Measurements from ENCODE around the gene C5orf34. TPM values are rescaled to one million over a fixed set of nuclear protein-coding genes. Genes with fewer than 3 reads are reported as not detected.

Gene C5orf34
- total RNA-seq, 1 donor, result 1.8 TPM

DNA sequence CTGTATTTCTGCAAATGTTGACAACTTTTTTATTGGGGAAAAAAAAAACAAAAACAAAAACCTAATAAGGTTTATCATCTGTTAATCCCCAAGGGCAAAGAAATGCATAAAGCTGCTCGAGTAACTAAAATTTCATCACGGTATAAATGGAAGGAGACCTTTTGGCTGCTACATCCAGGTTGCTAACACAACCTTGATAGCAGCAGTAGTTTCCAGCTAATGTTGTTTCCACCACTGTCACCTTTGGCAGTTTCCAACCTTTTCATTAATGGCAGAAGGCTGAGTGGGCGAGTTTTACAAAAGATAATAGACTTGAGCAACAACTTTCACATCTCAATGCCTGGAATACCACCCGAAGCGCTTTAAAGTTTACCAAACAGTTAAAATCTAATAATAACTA, 33.4 kb upstream of the C5orf34 start:
- no peak for TF ChIP-seq CTCF (IDR thresholded peaks at IDR 0.05; ENCODE audit: extremely low read depth, low read depth, low read length)
- Histone ChIP-seq H3K27ac (ENCODE audit: low read depth, low read length) (no peak overlapping the region), H2AFZ (ENCODE audit: low read length) (no peak overlapping the region), H4K20me1 (ENCODE audit: insufficient read depth, low read length) (peaks cover 14% of the 10 kb centered on the region), H3K27me3 (ENCODE audit: insufficient read depth, low read length) (no peaks in the 10 kb centered on the region), H3K9me3 (ENCODE audit: low read depth, low read length) (no peaks in the 10 kb centered on the region), H3K4me1 (ENCODE audit: insufficient read depth, low read length) (no peaks in the 10 kb centered on the region), H3K79me2 (ENCODE audit: insufficient read depth, low read length) (peaks cover 85% of the 10 kb centered on the region), H3K4me2 (ENCODE audit: insufficient read depth, low read length) (no peak overlapping the region), H3K36me3 (ENCODE audit: insufficient read depth, low read length) (peaks cover 47% of the 10 kb centered on the region), H3K4me3 (ENCODE audit: insufficient read depth, low read length) (no peak overlapping the region)
- no peak for DNase-seq (ENCODE audit: insufficient read length, low spot score, missing footprints)

DNA sequence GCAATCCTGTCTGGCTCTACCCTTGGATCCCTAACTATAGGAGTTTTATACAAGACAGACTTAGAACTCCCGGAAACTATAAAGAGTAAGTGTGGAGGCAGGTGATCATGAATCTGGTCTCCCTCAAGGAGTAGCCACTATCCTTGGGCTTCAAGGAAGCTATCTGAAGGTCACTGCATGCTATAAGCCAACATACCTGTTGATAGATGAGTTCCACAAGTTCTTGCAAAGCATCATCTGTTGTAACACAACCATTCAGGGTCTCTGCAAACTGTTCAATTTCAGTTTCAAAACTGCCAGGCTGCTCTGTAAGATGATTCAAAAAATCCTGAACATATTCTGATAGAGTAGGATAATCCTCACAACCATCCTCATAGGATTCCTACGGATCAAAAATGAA, 32.6 kb upstream of the C5orf34 start:
- Histone ChIP-seq H3K4me2 (ENCODE audit: insufficient read depth, low read length) (no peak overlapping the region), H2AFZ (ENCODE audit: low read length) (no peak overlapping the region)
- no peak for TF ChIP-seq CTCF (IDR thresholded peaks at IDR 0.05; ENCODE audit: extremely low read depth, low read depth, low read length)

DNA sequence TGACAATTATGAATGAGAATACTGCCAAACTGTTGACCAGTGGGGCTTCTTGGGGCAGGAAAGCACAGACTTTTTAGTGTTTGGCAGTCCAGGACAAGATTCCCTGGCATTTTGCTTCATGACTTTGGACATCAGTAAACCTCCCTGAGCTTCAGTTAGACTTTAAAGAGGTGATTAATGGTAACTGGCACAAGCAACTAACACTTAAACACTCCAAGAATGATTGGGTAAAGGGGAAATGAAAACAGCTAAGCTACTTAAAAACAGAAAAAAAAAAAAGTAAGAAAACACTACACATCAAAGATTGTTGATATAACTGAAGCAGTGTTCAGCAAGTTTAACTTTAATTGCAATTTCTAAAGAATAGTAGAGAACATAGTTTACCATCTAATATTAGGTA, 28.5 kb upstream of the C5orf34 start:
- Histone ChIP-seq H3K4me3 (ENCODE audit: insufficient read depth, low read length) (no peak overlapping the region), H3K27ac (ENCODE audit: low read depth, low read length) (no peak overlapping the region), H3K4me1 (ENCODE audit: insufficient read depth, low read length) (no peaks in the 10 kb centered on the region), H3K4me2 (ENCODE audit: insufficient read depth, low read length) (no peak overlapping the region), H3K27me3 (ENCODE audit: insufficient read depth, low read length) (no peaks in the 10 kb centered on the region), H3K79me2 (ENCODE audit: insufficient read depth, low read length) (peaks cover 53% of the 10 kb centered on the region), H3K9me3 (ENCODE audit: low read depth, low read length) (no peaks in the 10 kb centered on the region), H4K20me1 (ENCODE audit: insufficient read depth, low read length) (peaks cover 4% of the 10 kb centered on the region), H3K36me3 (ENCODE audit: insufficient read depth, low read length) (peaks cover 72% of the 10 kb centered on the region), H2AFZ (ENCODE audit: low read length) (no peak overlapping the region)
- no peak for TF ChIP-seq CTCF (IDR thresholded peaks at IDR 0.05; ENCODE audit: extremely low read depth, low read depth, low read length)
- no peak for DNase-seq (ENCODE audit: insufficient read length, low spot score, missing footprints)

More for the DNA sequence above, 32.6 kb upstream of the C5orf34 start:
- Histone ChIP-seq H4K20me1 (ENCODE audit: insufficient read depth, low read length) (peaks cover 12% of the 10 kb centered on the region), H3K27ac (ENCODE audit: low read depth, low read length) (no peak overlapping the region), H3K4me3 (ENCODE audit: insufficient read depth, low read length) (no peak overlapping the region), H3K4me1 (ENCODE audit: insufficient read depth, low read length) (no peaks in the 10 kb centered on the region), H3K79me2 (ENCODE audit: insufficient read depth, low read length) (peaks cover 79% of the 10 kb centered on the region), H3K27me3 (ENCODE audit: insufficient read depth, low read length) (no peaks in the 10 kb centered on the region), H3K36me3 (ENCODE audit: insufficient read depth, low read length) (peaks cover 55% of the 10 kb centered on the region), H3K9me3 (ENCODE audit: low read depth, low read length) (no peaks in the 10 kb centered on the region)
- DNase-seq (ENCODE audit: insufficient read length, low spot score, missing footprints), result no peak

- Histone ChIP-seq H3K36me3 (ENCODE audit: insufficient read depth, low read length) (peaks cover 78% of the 10 kb centered on the region), H2AFZ (ENCODE audit: low read length) (no peak overlapping the region), H3K9me3 (ENCODE audit: low read depth, low read length) (no peaks in the 10 kb centered on the region), H3K4me3 (ENCODE audit: insufficient read depth, low read length) (no peak overlapping the region), H3K79me2 (ENCODE audit: insufficient read depth, low read length) (peaks cover 32% of the 10 kb centered on the region), H3K27me3 (ENCODE audit: insufficient read depth, low read length) (no peaks in the 10 kb centered on the region), H3K4me2 (ENCODE audit: insufficient read depth, low read length) (no peak overlapping the region), H3K4me1 (ENCODE audit: insufficient read depth, low read length) (no peaks in the 10 kb centered on the region), H3K27ac (ENCODE audit: low read depth, low read length) (no peak overlapping the region), H4K20me1 (ENCODE audit: insufficient read depth, low read length) (peaks cover 6% of the 10 kb centered on the region)
- DNase-seq (ENCODE audit: insufficient read length, low spot score, missing footprints), result no peak
- TF ChIP-seq CTCF (IDR thresholded peaks at IDR 0.05; ENCODE audit: extremely low read depth, low read depth, low read length), result no peak
Measured at GRCh38 chr5:43540746-43541145, 25.8 kb upstream of the C5orf34 start.
